SH-SY5Y (cell line): ENCODE results near the gene RBM14.

Experiments used
- GATA2 ChIP-seq: IDR thresholded peaks from 2 replicates; pipeline ENCODE4 v1.6.1; 2011; ENCODE audit warnings: mild to moderate bottlenecking, low read depth, low read length
- GATA3 ChIP-seq: IDR thresholded peaks from 2 replicates; pipeline ENCODE4 v1.6.1; 2011; ENCODE audit warnings: low read depth, mild to moderate bottlenecking, low read length, moderate library complexity

- TF ChIP-seq GATA2 (no peak), GATA3 (no peak)
Observed at GRCh38 chr11:66604155-66604554, 12.3 kb upstream of the RBM14 start.
